ENCODE data around the gene CCNY.

DNA sequence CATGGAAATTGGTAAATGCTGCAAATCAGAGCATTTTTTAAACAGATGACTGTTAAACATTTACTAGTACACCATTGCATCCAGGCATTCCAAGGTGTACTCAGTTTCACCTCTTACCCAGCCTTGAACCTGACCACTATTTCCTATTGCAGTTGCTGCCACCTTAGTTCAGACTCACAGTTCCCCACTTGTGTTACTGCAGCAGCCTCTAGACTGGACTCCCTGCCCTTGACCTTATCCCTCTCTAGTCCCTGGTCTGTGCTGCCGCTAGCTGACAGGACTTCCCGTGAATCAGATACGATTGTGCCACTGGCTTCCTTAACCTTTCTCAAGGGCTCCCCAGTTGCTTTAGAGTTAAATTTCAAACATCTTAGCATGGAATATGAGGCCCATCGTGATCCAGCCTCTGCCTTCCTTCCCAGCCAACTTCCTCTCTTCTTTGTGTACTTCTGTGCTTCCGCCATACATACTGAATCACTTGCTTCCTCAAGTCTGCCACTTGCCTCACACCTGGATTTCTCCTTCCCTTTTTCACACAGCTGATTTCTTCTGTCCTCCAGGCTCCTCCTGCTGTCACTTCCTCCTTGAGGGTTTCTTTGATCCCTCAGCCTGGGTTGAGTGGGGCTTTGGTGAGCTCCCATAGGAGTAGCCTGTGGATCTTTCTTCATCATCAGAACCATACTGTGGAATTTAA, 150.1 kb downstream of the CCNY start:
- TF ChIP-seq, protein P1, sequence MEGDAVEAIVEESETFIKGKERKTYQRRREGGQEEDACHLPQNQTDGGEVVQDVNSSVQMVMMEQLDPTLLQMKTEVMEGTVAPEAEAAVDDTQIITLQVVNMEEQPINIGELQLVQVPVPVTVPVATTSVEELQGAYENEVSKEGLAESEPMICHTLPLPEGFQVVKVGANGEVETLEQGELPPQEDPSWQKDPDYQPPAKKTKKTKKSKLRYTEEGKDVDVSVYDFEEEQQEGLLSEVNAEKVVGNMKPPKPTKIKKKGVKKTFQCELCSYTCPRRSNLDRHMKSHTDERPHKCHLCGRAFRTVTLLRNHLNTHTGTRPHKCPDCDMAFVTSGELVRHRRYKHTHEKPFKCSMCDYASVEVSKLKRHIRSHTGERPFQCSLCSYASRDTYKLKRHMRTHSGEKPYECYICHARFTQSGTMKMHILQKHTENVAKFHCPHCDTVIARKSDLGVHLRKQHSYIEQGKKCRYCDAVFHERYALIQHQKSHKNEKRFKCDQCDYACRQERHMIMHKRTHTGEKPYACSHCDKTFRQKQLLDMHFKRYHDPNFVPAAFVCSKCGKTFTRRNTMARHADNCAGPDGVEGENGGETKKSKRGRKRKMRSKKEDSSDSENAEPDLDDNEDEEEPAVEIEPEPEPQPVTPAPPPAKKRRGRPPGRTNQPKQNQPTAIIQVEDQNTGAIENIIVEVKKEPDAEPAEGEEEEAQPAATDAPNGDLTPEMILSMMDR (IDR thresholded peaks at IDR 0.05) = no peak
- no peak for TF ChIP-seq ZFX (IDR thresholded peaks at IDR 0.05; ENCODE audit: borderline replicate concordance)
